Small intestine (tissue), 7 donors: Measurements from ENCODE around the gene FYB2. TPM values are rescaled to one million over a fixed set of nuclear protein-coding genes. Genes with fewer than 3 reads are reported as not detected.

Source experiments
- DNase-seq, 2 donors: peaks; one replicate each; pipeline versions ENCODE4 v3.0.0 to v3.0.0-alpha.2; 2013
- FAIRE-seq: peaks from 2 replicates; lab custom pipeline; 2012; peaks lifted over from hg19 to GRCh38; lab: Jason Lieb, UNC
- H3K27ac ChIP-seq, 3 donors: one replicate each; pipeline ENCODE4 v1.5.1; 2013; ENCODE audit warnings: low read length in 2 of 3, mild to moderate bottlenecking in 2 of 3, control low read depth in 1 of 3, inconsistent platforms in 1 of 3, low read depth in 1 of 3, moderate library complexity in 1 of 3
- H3K27me3 ChIP-seq, 3 donors: one replicate each; pipeline ENCODE4 v1.6.1; 2013; ENCODE audit warnings: low read length in 3 of 3, inconsistent platforms in 1 of 3; ENCODE audit not compliant: control insufficient read depth in 3 of 3, insufficient read depth in 3 of 3
- H3K36me3 ChIP-seq, 3 donors: one replicate each; pipeline ENCODE4 v1.6.1; 2013; ENCODE audit warnings: low read length in 3 of 3, inconsistent platforms in 1 of 3, low read depth in 1 of 3, mild to moderate bottlenecking in 1 of 3, moderate library complexity in 1 of 3; ENCODE audit not compliant: control insufficient read depth in 3 of 3, insufficient read depth in 2 of 3
- H3K4me1 ChIP-seq, 3 donors: one replicate each; pipeline ENCODE4 v1.6.1; 2013; ENCODE audit warnings: low read length in 2 of 3, inconsistent platforms in 1 of 3, low read depth in 1 of 3, mild to moderate bottlenecking in 1 of 3, moderate library complexity in 1 of 3; ENCODE audit not compliant: control insufficient read depth in 3 of 3, insufficient read depth in 2 of 3
- H3K4me3 ChIP-seq, 3 donors: one replicate each; pipeline ENCODE4 v1.5.1; 2013; ENCODE audit warnings: low read length in 3 of 3, control low read depth in 1 of 3, inconsistent platforms in 1 of 3, low read depth in 1 of 3, mild to moderate bottlenecking in 1 of 3, moderate library complexity in 1 of 3
- H3K9me3 ChIP-seq, 2 donors: one replicate each; pipeline ENCODE4 v1.6.1; 2013; ENCODE audit warnings: low read depth in 1 of 2, low read length in 1 of 2; ENCODE audit not compliant: control insufficient read depth in 2 of 2, insufficient read depth in 1 of 2
- WGBS, 3 donors: extraction: QIAGEN DNeasy Blood & Tissue Kit; methylation state at CpG; one replicate each; pipeline ENCODE4 v1.1.7; 2013; 5-methylcytosine and 5-hydroxymethylcytosine counted together
- polyA plus RNA-seq, 4 donors: library from polyadenylated mRNA; stranded (reverse) in 3 of 4; unstranded in 1 of 4; fragments of 200-250 nt in 3 of 4; fragments of 120-200 nt in 1 of 4; gene quantifications; one replicate each; pipeline versions ENCODE4 v1.2.1 to v1.2.3, GENCODE V29; 2013
- donor health status: healthy with polysubstance abuse.
- donor health status: control.
- donor health status: control.
- donor health status: Bipolar disorder and iron deficiency.
- donor health status: healthy.

Gene FYB2
- polyA plus RNA-seq, 4 donors: 1.1 to 10.2 (median 1.2) TPM; not detected in 1

DNA sequence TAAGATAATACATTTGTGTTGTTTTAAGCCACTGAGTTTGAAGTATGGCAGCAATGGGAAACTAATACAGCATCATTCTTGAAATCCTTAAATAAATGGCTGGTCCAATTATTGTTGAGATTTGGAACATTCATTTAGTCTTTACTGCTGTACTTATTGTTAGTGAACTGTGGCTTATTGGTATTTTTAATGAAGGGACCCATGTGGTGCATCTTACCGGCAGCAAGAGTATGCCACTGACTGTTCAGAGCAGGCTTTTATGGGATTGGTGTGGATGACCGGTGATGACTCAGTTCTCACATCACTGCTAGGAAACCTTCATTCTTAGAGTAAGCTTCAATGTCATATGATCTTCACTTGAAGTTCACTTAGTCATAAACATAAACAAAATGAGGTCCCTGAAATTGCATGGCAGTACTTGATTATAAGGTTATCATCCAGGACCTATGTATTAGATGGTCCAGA is 142.6 kb downstream of the FYB2 start:
- H3K27me3 ChIP-seq: no peaks in the 10 kb centered on the region
- FAIRE-seq: no peak

GRCh38 chr1:56675763-56676162 is 143.4 kb downstream of the FYB2 start:
- no peaks in the 10 kb centered on the region for H3K4me1 ChIP-seq
- H3K4me3 ChIP-seq: no peak overlapping the region
- no peak for DNase-seq
- H3K9me3 ChIP-seq: no peaks in the 10 kb centered on the region
- H3K27ac ChIP-seq: no peak overlapping the region
- H3K27me3 ChIP-seq: no peaks in the 10 kb centered on the region
- H3K36me3 ChIP-seq: no peaks in the 10 kb centered on the region
- no peak for FAIRE-seq

More for the DNA sequence above, 142.6 kb downstream of the FYB2 start:
- no peaks in the 10 kb centered on the region for H3K4me1 ChIP-seq
- no peak for DNase-seq
- H3K9me3 ChIP-seq: no peaks in the 10 kb centered on the region
- H3K36me3 ChIP-seq: no peaks in the 10 kb centered on the region
- no peak overlapping the region for H3K4me3 ChIP-seq
- WGBS, 3 donors: 76 to 100% (median 91%) methylated on average over 2 of the region's 2 CpGs
- H3K27ac ChIP-seq: no peak overlapping the region

DNA sequence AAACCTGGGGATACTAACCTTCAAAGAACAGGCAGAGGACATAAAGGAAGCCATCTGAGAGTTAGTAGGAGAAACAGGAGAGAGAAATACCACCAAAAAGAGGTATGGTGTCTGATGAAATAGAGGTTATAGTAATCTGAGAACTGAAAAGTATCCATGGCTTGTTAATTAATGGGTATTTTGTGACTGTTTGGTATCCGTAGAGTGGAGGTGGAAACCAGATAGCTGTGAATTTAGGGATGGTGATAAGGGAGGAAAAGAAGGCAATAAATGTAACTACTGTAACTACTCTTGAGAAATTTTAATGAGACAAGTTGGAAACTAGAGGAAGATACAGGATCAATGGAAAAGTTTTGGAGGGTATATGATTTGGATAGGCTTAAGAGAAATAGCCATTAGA is 146.6 kb downstream of the FYB2 start:
- DNase-seq (no peak), FAIRE-seq (no peak)
- no peaks in the 10 kb centered on the region for H3K4me1 ChIP-seq
- 20 to 47% (median 26%) methylated on average over 1 of the region's 1 CpG for WGBS, 3 donors
- no peaks in the 10 kb centered on the region for H3K36me3 ChIP-seq
- no peaks in the 10 kb centered on the region for H3K27me3 ChIP-seq
- H3K27ac ChIP-seq: no peak overlapping the region
- H3K4me3 ChIP-seq: no peak overlapping the region
- no peaks in the 10 kb centered on the region for H3K9me3 ChIP-seq

- DNase-seq (no peak), FAIRE-seq (no peak)
- Histone ChIP-seq H3K27me3 (no peaks in the 10 kb centered on the region), H3K9me3 (no peaks in the 10 kb centered on the region), H3K27ac (no peak overlapping the region), H3K4me1 (no peaks in the 10 kb centered on the region), H3K36me3 (no peaks in the 10 kb centered on the region), H3K4me3 (no peak overlapping the region)
- WGBS, 3 donors: 95 to 98% (median 95%) methylated on average over 2 of the region's 2 CpGs
These were observed 147.7 kb downstream of the FYB2 start for GRCh38 chr1:56671542-56671941.

- H3K4me1 ChIP-seq: no peaks in the 10 kb centered on the region
- no peak for FAIRE-seq
- 91 to 93% (median 92%) methylated on average over 4 of the region's 4 CpGs for WGBS, 3 donors
- H3K36me3 ChIP-seq: no peaks in the 10 kb centered on the region
- H3K27ac ChIP-seq: no peak overlapping the region
- H3K9me3 ChIP-seq: no peaks in the 10 kb centered on the region
- no peak overlapping the region for H3K4me3 ChIP-seq
- H3K27me3 ChIP-seq: no peaks in the 10 kb centered on the region
- no peak for DNase-seq
These were observed 148.1 kb downstream of the FYB2 start for GRCh38 chr1:56671085-56671484.

- H3K9me3 ChIP-seq: no peaks in the 10 kb centered on the region
- no peaks in the 10 kb centered on the region for H3K36me3 ChIP-seq
- WGBS, 3 donors: 39 to 43% (median 41%) methylated on average over 2 of the region's 2 CpGs
- no peaks in the 10 kb centered on the region for H3K4me1 ChIP-seq
- H3K27ac ChIP-seq: no peak overlapping the region
- no peak overlapping the region for H3K4me3 ChIP-seq
- no peak for FAIRE-seq
- H3K27me3 ChIP-seq: no peaks in the 10 kb centered on the region
- DNase-seq: no peak
These were observed 148.9 kb downstream of the FYB2 start for GRCh38 chr1:56670350-56670749.

Other genes starting within 250 kb of the FYB2 start
- 10 to 100 TPM in 2 of 4 donors, 1 to 10 TPM in 2; 1.6 to 71.6 (median 23.1) TPM for gene PLPP3, start 239.8 kb downstream of the FYB2 start, polyA plus RNA-seq
- 1 to 10 TPM in 1 of 4 donors, under 1 TPM in 2, not detected in 1; 0.27 to 4.4 (median 0.48) TPM for gene PRKAA2, start 174.1 kb downstream of the FYB2 start, polyA plus RNA-seq
- gene C8A, start 35.4 kb upstream of the FYB2 start, polyA plus RNA-seq: 1 to 10 TPM in 3 of 4 donors, under 1 TPM in 1; 0.13 to 2.4 (median 2.1) TPM
- gene C8B, start 146.6 kb upstream of the FYB2 start, polyA plus RNA-seq: under 1 TPM in 3 of 4 donors, not detected in 1; 0.06 to 0.45 (median 0.15) TPM